ENCODE results near the gene SLC4A1AP. TPM values are rescaled to one million over a fixed set of nuclear protein-coding genes. Genes with fewer than 3 reads are reported as not detected.
A peak's percentile ranks its signal among the peaks of the same experiment; 100 is the strongest.
"Not testable (repeated sequence)": the region's sequence is repeated elsewhere in the genome, so short reads cannot be mapped to it uniquely, and the experiment has no call there.

The SLC4A1AP gene
- total RNA-seq, result 29.7 and 29.8 TPM in 2 replicates

GRCh38 chr2:27663285-27664153, at the start of gene SLC4A1AP, which contains the start of gene SUPT7L:
TSS of gene SLC4A1AP (plus strand) at chr2:27663889. CDS start at chr2:27663915, 26 bp downstream.
TSS of gene SUPT7L (minus strand) at chr2:27663614. CDS start at chr2:27662192, 1,422 bp downstream.
- peaks cover 41% of the 10 kb centered on the region for H3K36me3 Mint-ChIP-seq (ENCODE audit: low read depth)
- intact Hi-C loops (cut with micrococcal nuclease), result loop anchor here (1.0 to 2.0 kb wide), 11 partner anchors 20 to 727 kb away; partner anchors contain the start of genes ATRAID, EIF2B4, GTF3C2 and IFT172
- peak within 1 kb of the TSS; percentile 96 for H3K4me3 Mint-ChIP-seq
- H3K9me3 Mint-ChIP-seq, result no peaks in the 10 kb centered on the region
- peak within 1 kb of the TSS; percentile 97 for H3K27ac Mint-ChIP-seq
- no peaks in the 10 kb centered on the region for H3K27me3 Mint-ChIP-seq (ENCODE audit: insufficient read depth)
- DNase-seq (ENCODE audit: low spot score), result peak; percentile 70
- H3K4me1 Mint-ChIP-seq (ENCODE audit: low read depth), result peaks cover 55% of the 10 kb centered on the region

GRCh38 chr2:27613985-27614384, 49.7 kb upstream of the SLC4A1AP start:
- H3K27me3 Mint-ChIP-seq (ENCODE audit: insufficient read depth), result no peaks in the 10 kb centered on the region
- H3K4me3 Mint-ChIP-seq, result no peak overlapping the region
- no peak overlapping the region for H3K27ac Mint-ChIP-seq
- H3K4me1 Mint-ChIP-seq (ENCODE audit: low read depth), result no peaks in the 10 kb centered on the region
- DNase-seq (ENCODE audit: low spot score), result no peak
- no peaks in the 10 kb centered on the region for H3K9me3 Mint-ChIP-seq
- intact Hi-C loops (cut with micrococcal nuclease), result no loop called here
- peaks cover 33% of the 10 kb centered on the region for H3K36me3 Mint-ChIP-seq (ENCODE audit: low read depth)

GRCh38 chr2:27615316-27615715, 48.4 kb upstream of the SLC4A1AP start:
- H3K36me3 Mint-ChIP-seq (ENCODE audit: low read depth), result peaks cover 38% of the 10 kb centered on the region

GRCh38 chr2:27621524-27621923, 42.2 kb upstream of the SLC4A1AP start:
- Mint-ChIP-seq H3K36me3 (ENCODE audit: low read depth) (peaks cover 46% of the 10 kb centered on the region), H3K9me3 (no peaks in the 10 kb centered on the region), H3K27me3 (ENCODE audit: insufficient read depth) (no peaks in the 10 kb centered on the region), H3K4me3 (no peak overlapping the region), H3K4me1 (ENCODE audit: low read depth) (no peaks in the 10 kb centered on the region), H3K27ac (no peak overlapping the region)
- DNase-seq (ENCODE audit: low spot score), result no peak
- intact Hi-C loops (cut with micrococcal nuclease), result loop anchor here (10.0 kb wide), 1 partner anchor 407 kb away; the partner anchor contains the start of genes ATRAID, CAD and SLC5A6

More at GRCh38 chr2:27615316-27615715, 48.4 kb upstream of the SLC4A1AP start:
- no peak for DNase-seq (ENCODE audit: low spot score)
- H3K9me3 Mint-ChIP-seq, result no peaks in the 10 kb centered on the region
- H3K4me3 Mint-ChIP-seq, result no peak overlapping the region
- no peaks in the 10 kb centered on the region for H3K27me3 Mint-ChIP-seq (ENCODE audit: insufficient read depth)
- intact Hi-C loops (cut with micrococcal nuclease), result no loop called here
- H3K4me1 Mint-ChIP-seq (ENCODE audit: low read depth), result no peaks in the 10 kb centered on the region
- H3K27ac Mint-ChIP-seq, result no peak overlapping the region

GRCh38 chr2:27622921-27623384, 40.7 kb upstream of the SLC4A1AP start:
- no peaks in the 10 kb centered on the region for H3K27me3 Mint-ChIP-seq (ENCODE audit: insufficient read depth)

GRCh38 chr2:27624943-27625342, 38.7 kb upstream of the SLC4A1AP start:
- Mint-ChIP-seq H3K4me1 (ENCODE audit: low read depth) (no peaks in the 10 kb centered on the region), H3K36me3 (ENCODE audit: low read depth) (peaks cover 33% of the 10 kb centered on the region), H3K9me3 (no peaks in the 10 kb centered on the region), H3K4me3 (no peak overlapping the region), H3K27ac (no peak overlapping the region), H3K27me3 (ENCODE audit: insufficient read depth) (no peaks in the 10 kb centered on the region)
- no peak for DNase-seq (ENCODE audit: low spot score)
- intact Hi-C loops (cut with micrococcal nuclease), result loop anchor here (10.0 kb wide), 1 partner anchor 410 kb away; the partner anchor contains the start of genes ATRAID, CAD and SLC5A6

More at GRCh38 chr2:27622921-27623384, 40.7 kb upstream of the SLC4A1AP start:
- Mint-ChIP-seq H3K36me3 (ENCODE audit: low read depth) (peaks cover 38% of the 10 kb centered on the region), H3K27ac (no peak overlapping the region), H3K4me1 (ENCODE audit: low read depth) (no peaks in the 10 kb centered on the region), H3K9me3 (no peaks in the 10 kb centered on the region), H3K4me3 (no peak overlapping the region)
- intact Hi-C loops (cut with micrococcal nuclease), result loop anchor here (10.0 kb wide), 1 partner anchor 408 kb away; the partner anchor contains the start of genes ATRAID, CAD and SLC5A6
- DNase-seq (ENCODE audit: low spot score), result no peak

- intact Hi-C loops (cut with micrococcal nuclease), result loop anchor here (10.0 kb wide), 1 partner anchor 412 kb away; the partner anchor contains the start of genes ATRAID, CAD and SLC5A6
Measured at GRCh38 chr2:27626323-27626722, 37.4 kb upstream of the SLC4A1AP start.

GRCh38 chr2:27626921-27627320, 36.8 kb upstream of the SLC4A1AP start:
- H3K27ac Mint-ChIP-seq; DNase-seq (ENCODE audit: low spot score); H3K4me3 Mint-ChIP-seq; H3K9me3 Mint-ChIP-seq; H3K27me3 Mint-ChIP-seq (ENCODE audit: insufficient read depth): not testable (repeated sequence)
- intact Hi-C loops (cut with micrococcal nuclease), result loop anchor here (10.0 kb wide), 1 partner anchor 412 kb away; the partner anchor contains the start of genes ATRAID, CAD and SLC5A6
- Mint-ChIP-seq H3K36me3 (ENCODE audit: low read depth) (peaks cover 35% of the 10 kb centered on the region), H3K4me1 (ENCODE audit: low read depth) (peaks cover 19% of the 10 kb centered on the region)

More at GRCh38 chr2:27626323-27626722, 37.4 kb upstream of the SLC4A1AP start:
- DNase-seq (ENCODE audit: low spot score); H3K4me3 Mint-ChIP-seq; H3K27me3 Mint-ChIP-seq (ENCODE audit: insufficient read depth); H3K9me3 Mint-ChIP-seq; H3K27ac Mint-ChIP-seq: not testable (repeated sequence)
- H3K4me1 Mint-ChIP-seq (ENCODE audit: low read depth), result peaks cover 13% of the 10 kb centered on the region
- peaks cover 33% of the 10 kb centered on the region for H3K36me3 Mint-ChIP-seq (ENCODE audit: low read depth)

GRCh38 chr2:27627963-27628766, 35.5 kb upstream of the SLC4A1AP start:
- peaks cover 33% of the 10 kb centered on the region for H3K36me3 Mint-ChIP-seq (ENCODE audit: low read depth)
- intact Hi-C loops (cut with micrococcal nuclease), result loop anchor here (1.0 to 10.0 kb wide), 6 partner anchors 35 to 837 kb away; partner anchors contain the start of genes ATRAID, CAD, EIF2B4 and IFT172
- no peak overlapping the region for H3K4me3 Mint-ChIP-seq
- peaks cover 20% of the 10 kb centered on the region for H3K4me1 Mint-ChIP-seq (ENCODE audit: low read depth)
- H3K27me3 Mint-ChIP-seq (ENCODE audit: insufficient read depth), result no peaks in the 10 kb centered on the region
- no peak for DNase-seq (ENCODE audit: low spot score)
- H3K9me3 Mint-ChIP-seq, result no peaks in the 10 kb centered on the region
- H3K27ac Mint-ChIP-seq, result peak overlapping the region; percentile 73

GRCh38 chr2:27628767-27629709, 34.7 kb upstream of the SLC4A1AP start, which contains the start of the genes CCDC121 and GPN1:
TSS of gene CCDC121 (minus strand) at chr2:27629012. CDS start at chr2:27627799, 1,213 bp downstream.
TSS of gene GPN1 (plus strand) at chr2:27629050. CDS start at chr2:27629059, 9 bp downstream.
- Mint-ChIP-seq H3K36me3 (ENCODE audit: low read depth) (peaks cover 35% of the 10 kb centered on the region), H3K4me3 (no peak within 1 kb of the TSS), H3K4me1 (ENCODE audit: low read depth) (peaks cover 20% of the 10 kb centered on the region), H3K9me3 (no peaks in the 10 kb centered on the region), H3K27me3 (ENCODE audit: insufficient read depth) (no peaks in the 10 kb centered on the region), H3K27ac (peak within 1 kb of the TSS; percentile 73)
- intact Hi-C loops (cut with micrococcal nuclease), result loop anchor here (1.0 to 10.0 kb wide), 10 partner anchors 9 to 836 kb away; partner anchors contain the start of genes ATRAID, CAD, EIF2B4 and IFT172
- peak; percentile 93 for DNase-seq (ENCODE audit: low spot score)

GRCh38 chr2:27630257-27630656, 33.4 kb upstream of the SLC4A1AP start:
- H3K27ac Mint-ChIP-seq; H3K9me3 Mint-ChIP-seq; H3K4me3 Mint-ChIP-seq; intact Hi-C loops (cut with micrococcal nuclease); H3K27me3 Mint-ChIP-seq (ENCODE audit: insufficient read depth); DNase-seq (ENCODE audit: low spot score): not testable (repeated sequence)
- peaks cover 38% of the 10 kb centered on the region for H3K36me3 Mint-ChIP-seq (ENCODE audit: low read depth)
- peaks cover 20% of the 10 kb centered on the region for H3K4me1 Mint-ChIP-seq (ENCODE audit: low read depth)
